Left hindlimb (tissue), 1 donor: ENCODE data around the gene ADAMTS9.
"Not testable (repeated sequence)": the region's sequence is repeated elsewhere in the genome, so short reads cannot be mapped to it uniquely, and the experiment has no call there.

ENCODE experiments used
- DNase-seq: peaks from one replicate; pipeline ENCODE4 v3.0.0-alpha.2; 2018

The ADAMTS9 gene

DNA sequence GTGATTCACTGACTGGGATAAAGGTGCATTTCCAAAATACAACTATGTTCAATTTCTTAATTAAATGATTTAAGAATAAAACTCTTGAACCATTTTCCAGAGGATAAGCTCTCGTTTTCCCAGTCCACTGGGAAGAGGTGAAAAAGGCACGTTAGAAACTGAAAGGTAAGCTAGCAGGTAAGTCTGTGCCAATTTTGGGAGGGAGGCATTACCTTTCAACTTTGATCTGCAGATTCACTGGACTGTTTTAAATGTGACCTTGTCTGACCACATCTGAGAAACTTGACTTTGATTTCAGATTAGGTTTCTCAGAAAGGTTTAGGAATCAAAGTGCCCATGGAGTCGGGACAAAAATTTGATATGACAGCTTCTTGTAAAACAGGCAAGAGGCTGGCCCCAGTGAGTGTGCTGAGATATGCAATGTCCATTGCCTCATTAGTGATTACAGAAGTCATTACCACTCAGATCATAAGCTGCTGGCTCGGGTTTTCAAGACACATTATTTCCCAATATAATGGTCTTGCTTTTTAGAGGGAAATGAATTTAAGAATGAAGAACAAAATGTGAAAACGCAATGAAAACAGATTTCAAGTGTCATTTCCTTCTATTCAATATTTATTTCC is 118.8 kb downstream of the ADAMTS9 start:
- no peak for DNase-seq

- DNase-seq, result no peak
Measured at GRCh38 chr3:64566859-64567258, 120.9 kb downstream of the ADAMTS9 start.

GRCh38 chr3:64563751-64564150 is 124.0 kb downstream of the ADAMTS9 start:
- DNase-seq, result peak; percentile 38

- DNase-seq, result no peak
Measured at GRCh38 chr3:64561868-64562267, 125.9 kb downstream of the ADAMTS9 start.

DNA sequence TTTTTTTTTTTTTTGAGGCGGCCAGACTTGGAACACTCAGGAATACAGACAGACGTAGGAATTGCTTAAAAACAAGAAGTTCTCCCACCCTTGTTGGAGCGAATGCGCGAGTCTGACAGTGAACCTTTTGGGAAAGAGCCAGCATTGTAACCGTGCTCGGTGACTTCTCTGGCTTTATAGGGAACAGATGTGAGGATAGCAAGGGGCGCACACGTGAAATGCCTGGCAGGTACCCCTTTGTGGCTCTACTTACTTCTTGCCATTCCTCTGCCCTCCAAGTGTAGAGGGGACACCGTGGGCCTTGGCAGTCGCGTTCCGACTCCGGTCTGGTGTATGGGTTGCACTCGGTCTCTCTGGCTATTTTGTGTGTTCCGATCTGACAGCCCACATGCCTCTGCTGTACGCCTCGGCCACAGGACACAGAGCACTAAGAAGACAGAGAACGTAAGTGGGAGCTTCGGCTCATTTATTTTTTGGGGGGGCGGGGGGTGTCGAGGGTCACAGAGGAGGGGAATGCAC is 126.4 kb downstream of the ADAMTS9 start:
- peak; percentile 48 for DNase-seq

GRCh38 chr3:64560791-64561190 is 127.0 kb downstream of the ADAMTS9 start:
- DNase-seq, result no peak

DNA sequence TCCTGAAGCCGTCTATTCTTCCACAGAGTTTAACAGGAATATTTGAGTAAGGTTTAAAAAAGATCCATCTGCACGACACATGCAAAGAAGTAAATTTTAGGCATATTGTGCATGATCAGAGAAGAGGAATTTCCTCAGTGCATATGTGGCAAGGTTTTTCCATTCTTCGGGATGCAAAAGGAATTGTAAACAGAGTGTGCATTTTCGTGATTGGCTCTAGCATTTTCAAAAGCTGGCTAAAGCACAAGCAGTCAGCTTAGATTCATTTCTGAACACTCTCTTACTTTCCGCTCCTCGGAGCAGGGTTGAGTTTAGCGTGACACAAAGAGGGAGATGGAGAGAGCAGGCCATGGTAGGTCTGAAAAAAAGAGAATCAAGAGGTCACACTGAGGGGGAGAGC is 128.2 kb downstream of the ADAMTS9 start:
- DNase-seq, result no peak

DNA sequence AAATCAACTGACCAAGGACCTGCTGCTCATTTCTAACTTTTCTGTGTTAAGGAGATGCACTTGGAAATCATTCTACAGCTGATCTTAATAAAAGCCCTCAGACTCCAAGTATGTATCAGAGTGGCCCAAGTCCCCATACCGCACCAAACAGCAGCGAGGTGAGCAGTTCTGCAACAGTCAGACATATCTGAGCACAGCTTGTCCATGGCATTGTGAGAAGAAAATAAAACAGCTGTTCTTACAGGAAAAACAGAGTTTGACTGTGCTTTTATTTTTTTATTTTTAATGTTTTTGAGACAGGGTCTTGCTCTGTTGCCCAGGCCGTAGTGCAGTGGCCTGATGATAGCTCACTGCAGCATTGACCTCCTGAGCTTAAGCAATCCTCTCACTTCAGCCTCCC is 131.8 kb downstream of the ADAMTS9 start:
- DNase-seq, result no peak

DNA sequence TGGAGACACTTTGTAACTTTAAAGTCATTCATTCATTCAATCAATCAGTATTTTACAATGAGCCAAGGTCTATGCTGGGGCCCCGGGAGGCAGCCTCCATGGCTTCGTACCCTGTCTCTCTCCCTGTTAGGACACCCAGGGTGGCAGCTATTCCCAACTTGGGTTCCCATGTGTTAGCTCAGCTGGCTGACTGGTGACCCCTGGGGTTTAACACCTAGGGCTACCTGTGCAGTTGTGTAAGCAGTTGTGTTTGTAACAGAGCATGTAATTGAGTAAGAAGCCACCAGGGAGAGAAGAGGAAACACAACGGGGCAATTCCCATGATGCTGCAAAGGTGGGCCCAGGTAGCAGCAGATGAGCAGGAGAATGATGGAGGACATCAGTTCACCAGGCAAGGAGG is 132.4 kb downstream of the ADAMTS9 start:
- no peak for DNase-seq

- no peak for DNase-seq
Measured at GRCh38 chr3:64554096-64554920, 133.5 kb downstream of the ADAMTS9 start.

DNA sequence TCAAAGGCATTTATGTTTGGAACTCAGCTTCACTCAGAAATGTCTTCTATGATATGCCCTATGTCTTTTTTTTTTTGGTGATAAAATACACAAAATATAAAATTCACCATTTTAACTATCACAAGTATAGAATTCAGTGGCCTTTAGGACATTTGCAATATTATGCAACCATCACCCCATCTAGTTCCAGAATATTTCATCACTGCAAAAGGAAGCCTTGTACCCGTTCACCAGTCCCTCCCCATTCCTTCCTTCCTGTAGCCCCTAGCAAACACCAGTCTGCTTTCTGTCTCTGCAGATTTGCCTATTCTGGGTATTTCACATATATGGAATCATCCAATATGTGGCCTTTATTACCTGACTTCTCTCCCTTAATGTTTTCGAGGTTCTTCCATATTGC is 134.8 kb downstream of the ADAMTS9 start:
- no peak for DNase-seq

DNA sequence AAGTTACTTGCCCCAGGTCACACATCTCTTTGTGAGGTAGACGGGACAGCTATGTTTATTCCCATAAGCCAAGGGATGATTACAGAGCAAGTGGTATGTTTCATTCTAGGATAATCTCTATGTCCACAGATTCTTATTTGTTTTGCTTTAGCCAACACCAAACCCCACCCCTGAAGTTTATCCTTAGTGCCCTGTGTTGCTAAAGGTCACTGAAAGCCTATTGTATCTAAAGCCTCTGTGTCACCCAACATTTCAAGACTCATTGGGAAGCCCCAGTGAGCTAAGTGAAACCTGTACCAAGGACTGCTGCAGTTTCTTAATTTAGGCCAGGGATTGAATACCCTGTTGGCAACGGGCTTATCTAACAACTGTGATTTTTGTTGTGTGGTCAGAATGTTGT is 135.6 kb downstream of the ADAMTS9 start:
- no peak for DNase-seq

- no peak for DNase-seq
Measured at GRCh38 chr3:64551697-64552096, 136.1 kb downstream of the ADAMTS9 start.

DNA sequence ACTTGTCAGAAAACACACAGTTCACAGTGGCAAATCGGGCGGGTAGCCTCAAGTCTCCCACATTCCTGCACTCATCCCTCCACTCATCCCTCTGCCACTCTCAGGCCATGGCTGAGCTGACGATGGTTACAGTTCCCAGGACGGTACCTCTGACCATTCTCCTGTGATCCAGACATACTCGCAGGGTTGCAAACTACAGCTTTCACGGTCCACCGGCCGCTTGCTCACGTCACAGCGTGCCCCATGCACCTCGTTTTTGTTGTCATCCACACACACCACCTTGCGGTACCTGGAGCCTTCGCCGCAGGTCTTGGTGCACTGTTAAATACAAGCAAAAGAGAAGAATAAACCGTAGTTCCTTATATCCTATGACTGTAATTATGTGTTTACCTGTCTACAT is 137.1 kb downstream of the ADAMTS9 start:
- no peak for DNase-seq

- DNase-seq, result no peak
Measured at GRCh38 chr3:64549869-64550268, 137.9 kb downstream of the ADAMTS9 start.

DNA sequence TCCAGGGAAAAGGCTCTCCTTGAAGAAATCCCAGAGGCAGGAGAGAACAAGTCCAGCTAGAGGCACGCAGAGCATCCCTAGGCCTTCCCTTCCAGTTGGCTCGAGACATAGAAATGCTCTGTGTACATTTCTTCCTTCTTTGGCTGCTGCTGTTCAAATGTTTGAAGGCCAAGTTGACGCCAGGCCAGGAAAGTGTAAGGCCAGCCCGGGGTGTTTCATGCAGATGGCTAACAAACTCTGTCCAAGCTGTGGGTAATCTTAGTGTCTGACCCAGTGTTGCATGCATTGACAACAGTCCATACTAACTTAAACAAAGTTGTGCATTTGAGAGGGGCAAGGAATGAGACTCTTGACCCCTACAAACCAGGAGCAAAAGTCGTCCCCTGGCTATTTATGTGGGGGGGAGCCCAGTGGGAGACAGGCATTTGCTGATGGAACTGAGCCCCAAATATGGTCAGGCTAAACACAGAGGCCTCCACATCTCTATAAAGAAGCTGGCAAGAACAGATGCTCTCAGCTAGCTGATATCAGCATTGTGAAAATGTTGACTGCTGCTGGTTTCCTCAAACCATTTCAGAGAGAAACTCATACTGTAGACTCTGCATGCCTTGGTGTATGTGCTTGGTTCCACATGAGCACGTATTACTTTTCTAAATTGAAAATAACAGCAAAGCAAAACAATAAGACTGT is 139.5 kb downstream of the ADAMTS9 start:
- peak; percentile 88 for DNase-seq

DNA sequence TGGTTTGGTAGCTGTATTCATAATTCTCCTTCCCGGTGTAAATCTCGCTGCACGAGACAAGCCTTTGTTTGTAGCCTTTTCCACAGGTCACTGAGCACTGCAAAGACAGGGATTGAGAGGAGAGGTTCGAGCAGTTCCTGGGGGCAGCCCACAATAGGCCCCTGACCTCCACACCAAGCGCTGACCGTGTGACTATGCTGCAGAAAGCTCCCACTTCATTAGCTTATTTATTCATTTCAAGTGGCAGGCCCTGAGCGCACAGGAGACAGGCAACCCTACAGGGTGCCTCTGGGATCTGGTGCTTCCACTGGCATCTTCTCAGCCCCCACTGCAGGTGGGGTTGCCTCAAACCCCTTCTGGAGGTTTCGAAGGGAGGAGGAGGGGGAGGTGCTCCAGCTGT is 140.9 kb downstream of the ADAMTS9 start:
- DNase-seq, result no peak

- DNase-seq, result not testable (repeated sequence)
Measured at GRCh38 chr3:64545239-64545638, 142.6 kb downstream of the ADAMTS9 start.

GRCh38 chr3:64541803-64542202 is 146.0 kb downstream of the ADAMTS9 start:
- DNase-seq, result no peak

DNA sequence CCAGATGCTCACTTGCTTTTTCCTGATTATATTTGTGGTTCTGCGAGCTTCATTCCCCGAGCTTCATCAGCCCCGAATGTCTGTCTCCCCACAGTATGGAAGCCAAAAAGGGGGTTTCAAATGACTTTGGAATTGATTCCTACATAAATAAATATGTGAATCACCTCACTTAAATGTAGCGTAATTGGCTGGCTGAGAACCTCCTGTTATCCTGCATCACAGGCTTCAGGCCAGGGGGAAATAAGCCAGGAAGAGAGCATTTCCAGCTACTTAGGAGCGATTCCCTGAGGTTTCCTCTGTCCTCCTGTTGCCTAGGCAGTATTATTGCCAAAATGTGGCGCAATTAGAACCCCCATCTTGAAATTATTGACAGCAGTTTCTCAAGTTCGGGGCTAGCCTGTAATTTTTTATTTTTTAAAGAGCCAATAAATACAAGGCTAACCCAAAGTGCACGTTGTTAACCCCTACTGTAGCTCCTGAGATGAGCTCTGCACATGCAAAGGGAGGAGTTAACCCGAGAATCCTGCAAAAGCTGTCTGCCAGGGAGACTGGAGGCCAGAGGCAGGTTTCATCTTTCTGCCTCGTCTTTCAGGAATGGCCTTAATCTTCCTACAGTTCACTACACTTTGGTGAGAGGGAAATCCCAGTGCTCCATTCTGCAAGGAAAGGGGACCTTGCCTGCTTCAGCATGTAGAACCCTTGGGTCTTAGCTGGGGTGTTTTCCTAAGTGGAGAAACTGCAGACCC is 148.2 kb downstream of the ADAMTS9 start:
- peak; percentile 90 for DNase-seq

- DNase-seq, result no peak
Measured at GRCh38 chr3:64536166-64536565, 151.6 kb downstream of the ADAMTS9 start.

DNA sequence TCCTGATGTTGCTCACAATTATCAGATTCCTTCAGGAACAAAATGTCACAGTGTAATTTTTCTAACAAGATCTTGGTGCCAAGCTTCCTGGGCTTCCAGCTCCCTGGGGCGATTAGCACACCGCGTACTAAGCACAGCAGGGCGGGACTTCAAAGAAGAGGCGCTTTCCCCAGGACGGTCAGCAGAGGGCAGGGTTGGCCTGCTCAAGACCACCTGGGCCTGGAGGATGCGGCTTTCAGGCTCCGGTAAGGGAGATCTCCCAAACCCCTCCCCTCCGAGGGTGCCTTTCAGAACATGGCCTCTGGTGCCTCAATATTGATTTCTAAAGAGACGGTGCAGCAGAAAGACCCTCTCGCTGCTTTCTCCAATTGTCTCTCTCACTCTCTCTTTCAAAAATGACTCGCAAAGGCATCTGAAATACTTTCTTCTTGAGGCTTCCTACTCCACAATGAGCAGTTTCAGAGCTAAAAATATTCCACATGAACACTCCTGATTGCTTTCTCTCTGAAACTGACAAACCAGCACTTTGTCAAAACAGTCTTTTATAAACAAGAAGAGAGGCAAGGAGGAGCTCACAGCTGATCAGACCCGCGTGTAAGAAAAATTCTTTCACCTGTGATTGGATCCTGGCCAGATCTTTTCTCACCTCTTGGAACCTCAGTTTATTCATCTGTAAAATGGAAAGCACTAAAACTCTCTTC is 154.0 kb downstream of the ADAMTS9 start:
- DNase-seq, result peak; percentile 91
